ENCODE data around the gene CPSF7. TPM values are rescaled to one million over a fixed set of nuclear protein-coding genes. Genes with fewer than 3 reads are reported as not detected.
"Not testable (repeated sequence)": the region's sequence is repeated elsewhere in the genome, so short reads cannot be mapped to it uniquely, and the experiment has no call there.

The CPSF7 gene
- total RNA-seq, 4 donors from 2014 or later = 38.9 to 180 (median 42.5) TPM

- no peak overlapping the region for H3K4me3 ChIP-seq
- peaks cover 3 to 8% of the 10 kb centered on the region in 2 donors for H3K4me1 ChIP-seq
- no peak overlapping the region for H3K27ac ChIP-seq
- H3K27me3 ChIP-seq = no peaks in the 10 kb centered on the region
- no peak for TF ChIP-seq POLR2A (IDR thresholded peaks at IDR 0.05)
- TF ChIP-seq, protein P1, sequence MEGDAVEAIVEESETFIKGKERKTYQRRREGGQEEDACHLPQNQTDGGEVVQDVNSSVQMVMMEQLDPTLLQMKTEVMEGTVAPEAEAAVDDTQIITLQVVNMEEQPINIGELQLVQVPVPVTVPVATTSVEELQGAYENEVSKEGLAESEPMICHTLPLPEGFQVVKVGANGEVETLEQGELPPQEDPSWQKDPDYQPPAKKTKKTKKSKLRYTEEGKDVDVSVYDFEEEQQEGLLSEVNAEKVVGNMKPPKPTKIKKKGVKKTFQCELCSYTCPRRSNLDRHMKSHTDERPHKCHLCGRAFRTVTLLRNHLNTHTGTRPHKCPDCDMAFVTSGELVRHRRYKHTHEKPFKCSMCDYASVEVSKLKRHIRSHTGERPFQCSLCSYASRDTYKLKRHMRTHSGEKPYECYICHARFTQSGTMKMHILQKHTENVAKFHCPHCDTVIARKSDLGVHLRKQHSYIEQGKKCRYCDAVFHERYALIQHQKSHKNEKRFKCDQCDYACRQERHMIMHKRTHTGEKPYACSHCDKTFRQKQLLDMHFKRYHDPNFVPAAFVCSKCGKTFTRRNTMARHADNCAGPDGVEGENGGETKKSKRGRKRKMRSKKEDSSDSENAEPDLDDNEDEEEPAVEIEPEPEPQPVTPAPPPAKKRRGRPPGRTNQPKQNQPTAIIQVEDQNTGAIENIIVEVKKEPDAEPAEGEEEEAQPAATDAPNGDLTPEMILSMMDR (IDR thresholded peaks at IDR 0.05 in 4 of 5, conservative IDR thresholded peaks at IDR 0.05 in 1 of 5) = no peak
- DNase-seq (no peak), ATAC-seq (no peak)
- peaks cover 0 to 56% of the 10 kb centered on the region in 2 donors for H3K36me3 ChIP-seq
- no peaks in the 10 kb centered on the region for H3K9me3 ChIP-seq
- in situ Hi-C loops (cut with MboI; ENCODE audit: low sequenced_read_pairs in 4 of 4) = no loop called here
- intact Hi-C loops (cut with DNase I; ENCODE audit: low total_unique reads) = no loop called here
Measured at GRCh38 chr11:61401173-61401572, 28.6 kb downstream of the CPSF7 start.

DNA sequence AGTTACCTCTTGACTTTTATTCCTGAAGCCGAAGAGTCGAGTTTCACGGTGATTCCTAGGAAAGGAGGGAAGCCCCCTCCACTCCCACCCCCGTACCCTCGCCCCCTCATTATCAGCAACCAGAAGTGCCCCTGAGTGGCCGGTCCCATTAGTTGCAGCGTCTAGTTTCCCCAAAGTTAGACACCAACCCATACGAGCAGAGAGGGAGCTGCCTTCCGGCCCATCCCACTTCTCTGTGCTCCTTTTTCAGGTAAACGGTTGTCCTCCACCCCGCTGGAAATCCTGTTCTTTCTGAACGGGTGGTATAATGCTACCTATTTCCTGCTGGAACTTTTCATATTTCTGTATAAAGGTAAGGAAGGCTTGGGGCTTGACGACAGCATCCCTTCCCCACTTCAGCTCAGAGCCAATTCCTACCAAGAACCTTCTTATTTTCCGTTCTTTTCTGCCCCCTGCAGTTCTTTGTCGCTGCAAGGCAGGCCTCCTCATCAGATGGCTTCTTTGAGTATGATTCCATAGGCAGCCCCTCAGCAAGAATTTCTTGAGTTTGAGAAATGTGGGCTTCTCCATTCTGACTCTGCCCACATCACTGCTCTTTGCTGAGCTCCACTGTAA lies 36.7 kb downstream of the CPSF7 start:
- H3K4me1 ChIP-seq = peaks cover 9 to 18% of the 10 kb centered on the region in 2 donors
- in situ Hi-C loops (cut with MboI; ENCODE audit: low sequenced_read_pairs in 4 of 4) = no loop called here
- H3K4me3 ChIP-seq = peak overlapping the region; percentile 89 to 93 (median 92)
- no peaks in the 10 kb centered on the region for H3K27me3 ChIP-seq
- H3K36me3 ChIP-seq = peaks cover 0 to 32% of the 10 kb centered on the region in 2 donors
- peak overlapping the region; percentile 76 to 89 (median 86) for H3K27ac ChIP-seq
- ATAC-seq = peak in 1 of 2 donors; percentile 37
- DNase-seq = no peak
- no peaks in the 10 kb centered on the region for H3K9me3 ChIP-seq
- intact Hi-C loops (cut with DNase I; ENCODE audit: low total_unique reads) = loop anchor here (1.0 kb wide), 1 partner anchor 37 kb away; the partner anchor contains the start of gene SDHAF2
- TF ChIP-seq, protein P1 (IDR thresholded peaks at IDR 0.05 in 4 of 5, conservative IDR thresholded peaks at IDR 0.05 in 1 of 5) = no peak
- TF ChIP-seq POLR2A (IDR thresholded peaks at IDR 0.05) = no peak

DNA sequence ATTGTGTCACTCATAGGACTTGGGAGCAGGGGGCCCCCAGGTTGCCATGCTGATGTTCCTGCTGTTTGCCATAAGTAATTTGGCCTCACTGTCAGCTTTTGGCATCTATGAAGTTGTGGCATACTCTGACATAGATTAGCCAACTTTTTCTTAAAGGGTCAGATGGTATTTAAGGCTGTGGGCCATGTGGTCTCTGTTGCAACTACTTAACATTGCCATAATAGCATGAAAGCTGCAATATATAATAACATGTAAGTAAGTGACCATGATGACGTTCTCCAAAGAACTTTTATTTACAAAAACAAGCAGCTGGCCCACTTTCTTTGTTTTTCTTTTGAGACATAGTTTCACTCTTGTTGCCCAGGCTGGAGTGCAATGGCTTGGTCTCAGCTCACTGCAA lies 39.6 kb downstream of the CPSF7 start:
- DNase-seq (no peak), ATAC-seq (no peak)
- TF ChIP-seq, protein P1 (IDR thresholded peaks at IDR 0.05 in 4 of 5, conservative IDR thresholded peaks at IDR 0.05 in 1 of 5) = no peak
- no peak for TF ChIP-seq POLR2A (IDR thresholded peaks at IDR 0.05)
- Histone ChIP-seq H3K36me3 (peaks cover 0 to 12% of the 10 kb centered on the region in 2 donors), H3K27me3 (no peaks in the 10 kb centered on the region), H3K4me1 (peaks cover 15 to 18% of the 10 kb centered on the region in 2 donors), H3K4me3 (no peak overlapping the region), H3K27ac (no peak overlapping the region), H3K9me3 (no peaks in the 10 kb centered on the region)
- intact Hi-C loops (cut with DNase I; ENCODE audit: low total_unique reads) (no loop called here), in situ Hi-C loops (cut with MboI; ENCODE audit: low sequenced_read_pairs in 4 of 4) (no loop called here)

- TF ChIP-seq, protein P1 (IDR thresholded peaks at IDR 0.05 in 4 of 5, conservative IDR thresholded peaks at IDR 0.05 in 1 of 5) = no peak
- TF ChIP-seq POLR2A (IDR thresholded peaks at IDR 0.05) = no peak
- Histone ChIP-seq H3K4me1 (peaks cover under 1 to 6% of the 10 kb centered on the region in 2 donors), H3K9me3 (no peaks in the 10 kb centered on the region), H3K27me3 (no peaks in the 10 kb centered on the region), H3K27ac (no peak overlapping the region), H3K4me3 (no peak overlapping the region), H3K36me3 (no peaks in the 10 kb centered on the region)
- in situ Hi-C loops (cut with MboI; ENCODE audit: low sequenced_read_pairs in 4 of 4) = loop anchor here (5.0 kb wide), 1 partner anchor 47 kb away; no protein-coding TSS in a partner anchor
- intact Hi-C loops (cut with DNase I; ENCODE audit: low total_unique reads) = loop anchor here (1.0 kb wide), 1 partner anchor 48 kb away; no protein-coding TSS in a partner anchor
- ATAC-seq (peak in 1 of 2 donors; percentile 17), DNase-seq (no peak)
Measured at GRCh38 chr11:61384271-61385242, 45.2 kb downstream of the CPSF7 start.

- ATAC-seq; in situ Hi-C loops (cut with MboI; ENCODE audit: low sequenced_read_pairs in 4 of 4): not testable (repeated sequence)
Measured at GRCh38 chr11:61383859-61384258, 45.9 kb downstream of the CPSF7 start.

More at GRCh38 chr11:61383859-61384258, 45.9 kb downstream of the CPSF7 start:
- H3K27ac ChIP-seq; H3K4me1 ChIP-seq; H3K9me3 ChIP-seq; H3K36me3 ChIP-seq; DNase-seq; intact Hi-C loops (cut with DNase I; ENCODE audit: low total_unique reads); H3K4me3 ChIP-seq; H3K27me3 ChIP-seq: not testable (repeated sequence)
